Keratinocyte (primary cell): ENCODE results near the gene SRR. TPM values are rescaled to one million over a fixed set of nuclear protein-coding genes. Genes with fewer than 3 reads are reported as not detected.

ENCODE experiments used
- DNase-seq: peaks from one replicate; pipeline ENCODE4 v3.0.0-alpha.2; 2011; ENCODE audit warnings: low read depth, missing footprints, low spot score
- FAIRE-seq: peaks from 2 replicates; lab custom pipeline; 2011; peaks lifted over from hg19 to GRCh38; lab: Jason Lieb, UNC
- H2AFZ ChIP-seq: 2 replicates; pipeline ENCODE4 v1.6.0; 2012; ENCODE audit warnings: low read length, control low read depth, inconsistent platforms; ENCODE audit not compliant: control insufficient read depth
- H3K27ac ChIP-seq: 2 replicates; pipeline ENCODE4 v1.5.1; 2011; ENCODE audit warnings: low read length; ENCODE audit not compliant: control insufficient read depth, insufficient read depth
- H3K27me3 ChIP-seq: 3 replicates; pipeline ENCODE4 v1.6.0; 2011; ENCODE audit warnings: low read length; ENCODE audit not compliant: control insufficient read depth, insufficient read depth; ENCODE audit errors: extremely low read depth
- H3K36me3 ChIP-seq, 2 experiments: 2 replicates in 1 of 2; 3 replicates in 1 of 2; pipeline ENCODE4 v1.5.1; 2011; ENCODE audit warnings: low read length in 2 of 2, mild to moderate bottlenecking in 1 of 2; ENCODE audit not compliant: control insufficient read depth in 2 of 2, insufficient read depth in 2 of 2; ENCODE audit errors: extremely low read depth in 1 of 2
- H3K4me1 ChIP-seq: 3 replicates; pipeline ENCODE4 v1.5.1; 2011; ENCODE audit warnings: low read length; ENCODE audit not compliant: control insufficient read depth, insufficient read depth; ENCODE audit errors: extremely low read depth
- H3K4me2 ChIP-seq: 3 replicates; pipeline ENCODE4 v1.6.0; 2011; ENCODE audit warnings: low read depth, low read length; ENCODE audit not compliant: control insufficient read depth, insufficient read depth; ENCODE audit errors: extremely low read depth
- H3K4me3 ChIP-seq, 3 experiments: fragments of 200-600 bp in 1 of 3; sonication (generic) in 1 of 3; 2 replicates in 2 of 3; 3 replicates in 1 of 3; pipeline ENCODE4 v1.5.1; 2011 to 2016; ENCODE audit warnings: low read length in 3 of 3, mild to moderate bottlenecking in 3 of 3, control low read depth in 2 of 3, inconsistent platforms in 1 of 3, low read depth in 1 of 3, mixed read lengths in 1 of 3, mixed run types in 1 of 3, moderate library complexity in 1 of 3; ENCODE audit not compliant: control insufficient read depth in 2 of 3, insufficient read depth in 2 of 3; ENCODE audit errors: extremely low read depth in 1 of 3
- H3K79me2 ChIP-seq: 2 replicates; pipeline ENCODE4 v1.6.0; 2012; ENCODE audit warnings: low read length; ENCODE audit not compliant: control insufficient read depth, insufficient read depth
- H3K9ac ChIP-seq: 3 replicates; pipeline ENCODE4 v1.6.0; 2011; ENCODE audit warnings: low read length; ENCODE audit not compliant: control insufficient read depth, insufficient read depth; ENCODE audit errors: extremely low read depth
- H3K9me1 ChIP-seq: 3 replicates; pipeline ENCODE4 v1.6.0; 2011; ENCODE audit warnings: low read length; ENCODE audit not compliant: control insufficient read depth, insufficient read depth; ENCODE audit errors: extremely low read depth
- H3K9me3 ChIP-seq: 2 replicates; pipeline ENCODE4 v1.5.1; 2012; ENCODE audit warnings: low read depth, low read length; ENCODE audit not compliant: control insufficient read depth
- H4K20me1 ChIP-seq: 3 replicates; pipeline ENCODE4 v1.6.0; 2011; ENCODE audit warnings: low read length; ENCODE audit not compliant: control insufficient read depth, insufficient read depth; ENCODE audit errors: extremely low read depth
- EZH2 ChIP-seq: IDR thresholded peaks from one replicate; pipeline ENCODE4 v1.6.1; 2012; ENCODE audit warnings: inconsistent platforms, mild to moderate bottlenecking, low read length, moderate library complexity
- dilution Hi-C: fragments of 300-500 bp; cut with MboI; formaldehyde crosslinking; loops from one replicate; pipeline ENCODE4 v1.7.0; 2020; ENCODE audit warnings: low sequenced_read_pairs; ENCODE audit not compliant: extremely low pct_ligation_motif_present
- polyA plus RNA-seq, 5 experiments: library from polyadenylated mRNA; depleted of rRNA in 3 of 5; stranded (reverse) in 3 of 5; stranded (forward) in 1 of 5; unstranded in 1 of 5; fragments of >200 nt; gene quantifications; 1 replicate in 1 of 5; 2 replicates in 3 of 5; 3 replicates in 1 of 5; pipeline versions ENCODE4 v1.2.1 to v1.2.3, GENCODE V29; 2011 to 2012; ENCODE audit warnings: missing spikeins in 2 of 5, low read depth in 1 of 5, low replicate concordance in 1 of 5
- TF ChIP-seq, protein P1 (sequence below), 3 experiments: IDR thresholded peaks in 1 of 3; conservative IDR thresholded peaks in 1 of 3; optimal IDR thresholded peaks in 1 of 3; 2 replicates in 2 of 3; 3 replicates in 1 of 3; pipeline versions ENCODE3 to v1.5.1; 2011; ENCODE audit warnings: low read length in 3 of 3, mild to moderate bottlenecking in 3 of 3, moderate library complexity in 2 of 3, control low read depth in 1 of 3, inconsistent platforms in 1 of 3; ENCODE audit not compliant: insufficient read depth in 2 of 3; ENCODE audit errors: extremely low read depth in 1 of 3

Gene SRR
- polyA plus RNA-seq, 1 donor (not counting 4 experiments of a cell fraction or from before 2014, with no cell fraction given): 17.7 TPM

DNA sequence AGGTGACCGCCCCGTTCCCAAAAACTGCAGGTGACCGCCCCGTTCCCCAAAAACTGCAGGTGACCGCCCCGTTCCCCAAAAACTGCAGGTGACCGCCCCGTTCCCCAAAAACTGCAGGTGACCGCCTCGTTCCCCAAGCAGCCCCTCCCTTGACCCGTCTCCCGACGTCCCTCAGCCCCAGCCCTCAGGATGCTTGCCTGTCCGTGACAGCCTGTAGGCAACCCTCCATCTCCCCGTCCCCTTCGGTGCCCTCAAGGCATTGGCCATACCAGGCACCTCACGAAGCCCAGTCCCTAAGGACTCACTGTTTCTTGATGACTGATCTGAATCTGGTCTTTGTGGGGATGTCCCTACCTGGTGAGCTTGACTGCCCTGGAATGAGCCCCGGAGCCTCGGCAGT lies 58.7 kb downstream of the SRR start:
- Histone ChIP-seq H3K4me3 (no peak overlapping the region), H4K20me1 (no peaks in the 10 kb centered on the region), H3K27me3 (no peaks in the 10 kb centered on the region), H3K4me1 (peaks cover 16% of the 10 kb centered on the region), H3K79me2 (no peaks in the 10 kb centered on the region), H3K9me1 (no peaks in the 10 kb centered on the region), H3K36me3 (peaks cover 5 to 9% of the 10 kb centered on the region in 2 experiments), H3K4me2 (no peak overlapping the region), H3K9me3 (no peaks in the 10 kb centered on the region), H3K9ac (no peak overlapping the region), H3K27ac (no peak overlapping the region), H2AFZ (no peak overlapping the region)
- dilution Hi-C loops: no loop called here
- no peak for FAIRE-seq
- no peak for DNase-seq
- TF ChIP-seq EZH2: no peak
- TF ChIP-seq, protein P1, sequence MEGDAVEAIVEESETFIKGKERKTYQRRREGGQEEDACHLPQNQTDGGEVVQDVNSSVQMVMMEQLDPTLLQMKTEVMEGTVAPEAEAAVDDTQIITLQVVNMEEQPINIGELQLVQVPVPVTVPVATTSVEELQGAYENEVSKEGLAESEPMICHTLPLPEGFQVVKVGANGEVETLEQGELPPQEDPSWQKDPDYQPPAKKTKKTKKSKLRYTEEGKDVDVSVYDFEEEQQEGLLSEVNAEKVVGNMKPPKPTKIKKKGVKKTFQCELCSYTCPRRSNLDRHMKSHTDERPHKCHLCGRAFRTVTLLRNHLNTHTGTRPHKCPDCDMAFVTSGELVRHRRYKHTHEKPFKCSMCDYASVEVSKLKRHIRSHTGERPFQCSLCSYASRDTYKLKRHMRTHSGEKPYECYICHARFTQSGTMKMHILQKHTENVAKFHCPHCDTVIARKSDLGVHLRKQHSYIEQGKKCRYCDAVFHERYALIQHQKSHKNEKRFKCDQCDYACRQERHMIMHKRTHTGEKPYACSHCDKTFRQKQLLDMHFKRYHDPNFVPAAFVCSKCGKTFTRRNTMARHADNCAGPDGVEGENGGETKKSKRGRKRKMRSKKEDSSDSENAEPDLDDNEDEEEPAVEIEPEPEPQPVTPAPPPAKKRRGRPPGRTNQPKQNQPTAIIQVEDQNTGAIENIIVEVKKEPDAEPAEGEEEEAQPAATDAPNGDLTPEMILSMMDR (optimal IDR thresholded peaks at IDR 0.05 in 1 of 3, IDR thresholded peaks at IDR 0.05 in 1 of 3, conservative IDR thresholded peaks at IDR 0.05 in 1 of 3; ENCODE audit: extremely low read depth in 1 of 3, insufficient read depth in 2 of 3, low read length in 3 of 3): no peak

DNA sequence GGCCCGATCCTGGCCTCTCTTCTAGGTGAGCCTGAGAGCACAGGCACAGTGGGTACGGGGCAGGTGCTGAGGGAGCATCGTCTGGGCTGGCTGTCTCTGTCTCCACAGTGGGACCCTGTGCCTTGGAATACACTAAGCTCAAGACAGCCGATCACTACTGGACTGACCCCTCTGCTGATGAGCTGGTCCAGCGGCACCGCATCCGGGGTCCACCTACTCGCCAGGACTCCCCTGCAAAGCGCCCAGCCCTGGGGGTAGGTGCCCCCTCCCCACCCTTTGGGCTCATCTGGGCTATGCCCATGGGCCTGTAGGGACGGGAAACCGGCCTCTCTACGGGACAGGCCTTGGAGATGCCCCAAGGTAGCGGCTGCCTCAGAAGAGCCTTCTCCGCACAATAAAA lies 59.1 kb downstream of the SRR start:
- H3K4me2 ChIP-seq: no peak overlapping the region
- no peaks in the 10 kb centered on the region for H3K79me2 ChIP-seq
- dilution Hi-C loops: no loop called here
- H3K27me3 ChIP-seq: no peaks in the 10 kb centered on the region
- no peaks in the 10 kb centered on the region for H3K9me3 ChIP-seq
- no peak overlapping the region for H2AFZ ChIP-seq
- TF ChIP-seq EZH2: no peak
- TF ChIP-seq, protein P1 (optimal IDR thresholded peaks at IDR 0.05 in 1 of 3, IDR thresholded peaks at IDR 0.05 in 1 of 3, conservative IDR thresholded peaks at IDR 0.05 in 1 of 3; ENCODE audit: extremely low read depth in 1 of 3, insufficient read depth in 2 of 3, low read length in 3 of 3): no peak
- no peaks in the 10 kb centered on the region for H4K20me1 ChIP-seq
- no peak overlapping the region for H3K4me3 ChIP-seq
- H3K36me3 ChIP-seq: peaks cover 5 to 10% of the 10 kb centered on the region in 2 experiments
- H3K4me1 ChIP-seq: peaks cover 16% of the 10 kb centered on the region
- FAIRE-seq: no peak
- no peak overlapping the region for H3K27ac ChIP-seq
- no peak for DNase-seq
- H3K9ac ChIP-seq: no peak overlapping the region
- no peaks in the 10 kb centered on the region for H3K9me1 ChIP-seq
